ENCODE results near the gene MAFG. TPM values are rescaled to one million over a fixed set of nuclear protein-coding genes. Genes with fewer than 3 reads are reported as not detected.
A peak's percentile ranks its signal among the peaks of the same experiment; 100 is the strongest.

Gene MAFG
- total and polyA plus RNA-seq, 7 donors, result 8.8 to 21.9 (median 16.8) TPM

GRCh38 chr17:81911969-81912368 lies 15.6 kb downstream of the MAFG start:
- Histone ChIP-seq H3K36me3 (peaks cover 13 to 46% (median 26%) of the 10 kb centered on the region in 4 donors), H3K4me3 (peak overlapping the region in 1 of 4 donors; percentile 20), H3K4me1 (peaks cover 0 to 28% (median 22%) of the 10 kb centered on the region in 4 donors)

GRCh38 chr17:81911277-81911961 lies 16.1 kb downstream of the MAFG start, which contains the start of gene PCYT2:
TSS of gene PCYT2 (minus strand) at chr17:81911399. CDS start at chr17:81911355, 44 bp downstream.
- Histone ChIP-seq H3K27me3 (no peaks in the 10 kb centered on the region), H3K4me1 (peaks cover 0 to 22% (median 17%) of the 10 kb centered on the region in 4 donors), H3K9me3 (no peaks in the 10 kb centered on the region), H3K36me3 (peaks cover 13 to 46% (median 26%) of the 10 kb centered on the region in 4 donors), H3K27ac (peak within 1 kb of the TSS; percentile 56 to 78 (median 74)), H3K4me3 (peak within 1 kb of the TSS; percentile 58 to 77 (median 63))
- peak; percentile 96 for DNase-seq
- 5 to 8% methylated on average over 84 of the region's 84 CpGs for WGBS, 2 donors
- intact Hi-C loops (cut with DNase I), result no loop called here
- TF ChIP-seq EP300 (IDR thresholded peaks at IDR 0.05) (no peak), POLR2AphosphoS5 (IDR thresholded peaks at IDR 0.05) (peak in 1 of 4 donors; percentile 4)

More at GRCh38 chr17:81911969-81912368, 15.6 kb downstream of the MAFG start:
- DNase-seq, result no peak
- TF ChIP-seq, protein P1, sequence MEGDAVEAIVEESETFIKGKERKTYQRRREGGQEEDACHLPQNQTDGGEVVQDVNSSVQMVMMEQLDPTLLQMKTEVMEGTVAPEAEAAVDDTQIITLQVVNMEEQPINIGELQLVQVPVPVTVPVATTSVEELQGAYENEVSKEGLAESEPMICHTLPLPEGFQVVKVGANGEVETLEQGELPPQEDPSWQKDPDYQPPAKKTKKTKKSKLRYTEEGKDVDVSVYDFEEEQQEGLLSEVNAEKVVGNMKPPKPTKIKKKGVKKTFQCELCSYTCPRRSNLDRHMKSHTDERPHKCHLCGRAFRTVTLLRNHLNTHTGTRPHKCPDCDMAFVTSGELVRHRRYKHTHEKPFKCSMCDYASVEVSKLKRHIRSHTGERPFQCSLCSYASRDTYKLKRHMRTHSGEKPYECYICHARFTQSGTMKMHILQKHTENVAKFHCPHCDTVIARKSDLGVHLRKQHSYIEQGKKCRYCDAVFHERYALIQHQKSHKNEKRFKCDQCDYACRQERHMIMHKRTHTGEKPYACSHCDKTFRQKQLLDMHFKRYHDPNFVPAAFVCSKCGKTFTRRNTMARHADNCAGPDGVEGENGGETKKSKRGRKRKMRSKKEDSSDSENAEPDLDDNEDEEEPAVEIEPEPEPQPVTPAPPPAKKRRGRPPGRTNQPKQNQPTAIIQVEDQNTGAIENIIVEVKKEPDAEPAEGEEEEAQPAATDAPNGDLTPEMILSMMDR (IDR thresholded peaks at IDR 0.05), result no peak
- TF ChIP-seq EP300 (IDR thresholded peaks at IDR 0.05) (no peak), POLR2A (IDR thresholded peaks at IDR 0.05) (no peak), POLR2AphosphoS5 (IDR thresholded peaks at IDR 0.05) (no peak)
- Histone ChIP-seq H3K27ac (peak overlapping the region; percentile 56 to 78 (median 74)), H3K9me3 (no peaks in the 10 kb centered on the region), H3K27me3 (no peaks in the 10 kb centered on the region)
- intact Hi-C loops (cut with DNase I), result no loop called here
- 80 to 89% methylated on average over 19 of the region's 19 CpGs for WGBS, 2 donors

GRCh38 chr17:81910840-81911276 lies 16.7 kb downstream of the MAFG start:
- no peaks in the 10 kb centered on the region for H3K27me3 ChIP-seq
- TF ChIP-seq POLR2A (IDR thresholded peaks at IDR 0.05) (no peak), EP300 (IDR thresholded peaks at IDR 0.05) (no peak), POLR2AphosphoS5 (IDR thresholded peaks at IDR 0.05) (no peak)
- TF ChIP-seq, protein P1 (IDR thresholded peaks at IDR 0.05), result no peak
- intact Hi-C loops (cut with DNase I), result no loop called here
- H3K36me3 ChIP-seq, result peaks cover 13 to 45% (median 26%) of the 10 kb centered on the region in 4 donors
- H3K4me1 ChIP-seq, result peaks cover 0 to 17% (median 14%) of the 10 kb centered on the region in 4 donors
- peak overlapping the region; percentile 58 to 77 (median 63) for H3K4me3 ChIP-seq
- peak overlapping the region; percentile 52 to 76 (median 62) for H3K27ac ChIP-seq
- DNase-seq, result peak; percentile 66
- H3K9me3 ChIP-seq, result no peaks in the 10 kb centered on the region
- 1% methylated on average over 55 of the region's 55 CpGs for WGBS, 2 donors

GRCh38 chr17:81909966-81910839 lies 17.3 kb downstream of the MAFG start:
- 26 to 37% methylated on average over 23 of the region's 23 CpGs for WGBS, 2 donors
- Histone ChIP-seq H3K9me3 (no peaks in the 10 kb centered on the region), H3K27me3 (no peaks in the 10 kb centered on the region), H3K27ac (peak overlapping the region in 3 of 4 donors; percentile 52 to 76 (median 56)), H3K4me3 (peak overlapping the region; percentile 58 to 77 (median 63)), H3K4me1 (peaks cover 0 to 15% (median 13%) of the 10 kb centered on the region in 4 donors), H3K36me3 (peaks cover 13 to 39% (median 24%) of the 10 kb centered on the region in 4 donors)
- intact Hi-C loops (cut with DNase I), result no loop called here
- DNase-seq, result peak; percentile 68
- TF ChIP-seq POLR2AphosphoS5 (IDR thresholded peaks at IDR 0.05), result no peak

- H3K4me1 ChIP-seq, result peaks cover 0 to 15% (median 13%) of the 10 kb centered on the region in 4 donors
- no peaks in the 10 kb centered on the region for H3K9me3 ChIP-seq
- WGBS, 2 donors, result 93 to 95% methylated on average over 12 of the region's 12 CpGs
- DNase-seq, result no peak
- H3K27me3 ChIP-seq, result no peaks in the 10 kb centered on the region
- no peak overlapping the region for H3K27ac ChIP-seq
- TF ChIP-seq POLR2AphosphoS5 (IDR thresholded peaks at IDR 0.05), result no peak
- TF ChIP-seq EP300 (IDR thresholded peaks at IDR 0.05), result no peak
- TF ChIP-seq POLR2A (IDR thresholded peaks at IDR 0.05), result no peak
- H3K4me3 ChIP-seq, result no peak overlapping the region
- intact Hi-C loops (cut with DNase I), result no loop called here
- H3K36me3 ChIP-seq, result peaks cover 10 to 34% (median 17%) of the 10 kb centered on the region in 4 donors
Observed at GRCh38 chr17:81909231-81909630, 18.3 kb downstream of the MAFG start.

Measured in sigmoid colon (tissue), 7 donors.